Stimulated activated CD8-positive, alpha-beta memory T cell treated with anti-CD3 and anti-CD28 coated beads, Interleukin-7, amount 100 ng/mL, for 24 hours (primary cell): ENCODE measurements around the gene PPP1R13B.
"Not testable (repeated sequence)": the region's sequence is repeated elsewhere in the genome, so short reads cannot be mapped to it uniquely, and the experiment has no call there.

Experiments
- DNase-seq: peaks from one replicate; pipeline ENCODE4 v3.0.0-alpha.2; 2020; ENCODE audit warnings: low read depth

The PPP1R13B gene, protein sequence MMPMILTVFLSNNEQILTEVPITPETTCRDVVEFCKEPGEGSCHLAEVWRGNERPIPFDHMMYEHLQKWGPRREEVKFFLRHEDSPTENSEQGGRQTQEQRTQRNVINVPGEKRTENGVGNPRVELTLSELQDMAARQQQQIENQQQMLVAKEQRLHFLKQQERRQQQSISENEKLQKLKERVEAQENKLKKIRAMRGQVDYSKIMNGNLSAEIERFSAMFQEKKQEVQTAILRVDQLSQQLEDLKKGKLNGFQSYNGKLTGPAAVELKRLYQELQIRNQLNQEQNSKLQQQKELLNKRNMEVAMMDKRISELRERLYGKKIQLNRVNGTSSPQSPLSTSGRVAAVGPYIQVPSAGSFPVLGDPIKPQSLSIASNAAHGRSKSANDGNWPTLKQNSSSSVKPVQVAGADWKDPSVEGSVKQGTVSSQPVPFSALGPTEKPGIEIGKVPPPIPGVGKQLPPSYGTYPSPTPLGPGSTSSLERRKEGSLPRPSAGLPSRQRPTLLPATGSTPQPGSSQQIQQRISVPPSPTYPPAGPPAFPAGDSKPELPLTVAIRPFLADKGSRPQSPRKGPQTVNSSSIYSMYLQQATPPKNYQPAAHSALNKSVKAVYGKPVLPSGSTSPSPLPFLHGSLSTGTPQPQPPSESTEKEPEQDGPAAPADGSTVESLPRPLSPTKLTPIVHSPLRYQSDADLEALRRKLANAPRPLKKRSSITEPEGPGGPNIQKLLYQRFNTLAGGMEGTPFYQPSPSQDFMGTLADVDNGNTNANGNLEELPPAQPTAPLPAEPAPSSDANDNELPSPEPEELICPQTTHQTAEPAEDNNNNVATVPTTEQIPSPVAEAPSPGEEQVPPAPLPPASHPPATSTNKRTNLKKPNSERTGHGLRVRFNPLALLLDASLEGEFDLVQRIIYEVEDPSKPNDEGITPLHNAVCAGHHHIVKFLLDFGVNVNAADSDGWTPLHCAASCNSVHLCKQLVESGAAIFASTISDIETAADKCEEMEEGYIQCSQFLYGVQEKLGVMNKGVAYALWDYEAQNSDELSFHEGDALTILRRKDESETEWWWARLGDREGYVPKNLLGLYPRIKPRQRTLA

GRCh38 chr14:103847451-103848174 is at the start of gene PPP1R13B:
Gene PPP1R13B (minus strand): TSS chr14:103847575. CDS start chr14:103847307, 268 bp downstream.
- peak; percentile 87 for DNase-seq

DNA sequence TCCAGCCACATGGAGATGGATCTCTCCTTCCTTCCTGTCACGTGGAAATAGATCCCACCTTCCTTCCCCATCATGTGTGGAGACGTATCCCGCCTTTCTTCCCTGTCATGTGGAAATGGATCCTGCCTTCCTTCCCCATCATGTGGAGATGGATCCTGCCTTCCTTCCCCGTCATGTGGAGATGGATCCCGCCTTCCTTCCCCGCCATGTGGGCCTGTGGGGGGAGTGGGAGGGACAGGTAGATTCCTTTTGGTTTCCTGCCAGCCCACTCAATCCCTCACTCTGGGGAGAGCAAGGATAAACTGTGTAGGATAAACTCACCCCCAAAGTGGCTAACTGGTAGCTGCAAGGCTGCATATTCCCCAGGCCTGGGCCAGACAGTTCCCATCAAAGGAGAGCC is 49.2 kb upstream of the PPP1R13B start:
- no peak for DNase-seq

DNA sequence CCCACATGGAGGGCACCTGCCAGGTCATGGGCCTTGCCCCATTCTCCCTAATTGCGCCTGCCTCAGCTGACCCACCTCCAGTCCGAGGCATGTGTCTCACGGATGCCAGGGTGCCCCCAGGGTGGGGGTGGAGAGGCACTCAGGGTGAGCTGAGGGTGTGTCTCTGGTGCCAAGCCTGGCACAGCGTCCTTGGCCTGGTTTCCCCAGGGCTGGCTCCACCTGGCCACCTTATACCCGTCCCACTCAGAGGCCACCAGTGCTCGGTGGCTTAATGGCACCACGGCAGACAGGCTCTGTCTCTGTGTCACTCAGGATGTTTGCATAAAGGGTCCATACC is 47.3 kb upstream of the PPP1R13B start:
- DNase-seq = no peak

- DNase-seq = no peak
Observed at GRCh38 chr14:103894034-103894722, 46.8 kb upstream of the PPP1R13B start.

GRCh38 chr14:103892247-103892646 is 44.9 kb upstream of the PPP1R13B start:
- no peak for DNase-seq

- no peak for DNase-seq
Observed at GRCh38 chr14:103891667-103892215, 44.4 kb upstream of the PPP1R13B start.

- DNase-seq = no peak
Observed at GRCh38 chr14:103890821-103891666, 43.7 kb upstream of the PPP1R13B start.

- no peak for DNase-seq
Observed at GRCh38 chr14:103890052-103890371, 42.6 kb upstream of the PPP1R13B start.

GRCh38 chr14:103889313-103890051 is 42.1 kb upstream of the PPP1R13B start:
- no peak for DNase-seq

GRCh38 chr14:103889002-103889312 is 41.6 kb upstream of the PPP1R13B start:
- DNase-seq = not testable (repeated sequence)

- no peak for DNase-seq
Observed at GRCh38 chr14:103887557-103888115, 40.3 kb upstream of the PPP1R13B start.

GRCh38 chr14:103887170-103887501 is 39.8 kb upstream of the PPP1R13B start:
- no peak for DNase-seq

- no peak for DNase-seq
Observed at GRCh38 chr14:103886304-103887169, 39.2 kb upstream of the PPP1R13B start.

GRCh38 chr14:103885509-103885932 is 38.1 kb upstream of the PPP1R13B start:
- no peak for DNase-seq

GRCh38 chr14:103884854-103885253 is 37.5 kb upstream of the PPP1R13B start:
- DNase-seq = no peak

GRCh38 chr14:103883263-103883523 is 35.8 kb upstream of the PPP1R13B start:
- no peak for DNase-seq

DNA sequence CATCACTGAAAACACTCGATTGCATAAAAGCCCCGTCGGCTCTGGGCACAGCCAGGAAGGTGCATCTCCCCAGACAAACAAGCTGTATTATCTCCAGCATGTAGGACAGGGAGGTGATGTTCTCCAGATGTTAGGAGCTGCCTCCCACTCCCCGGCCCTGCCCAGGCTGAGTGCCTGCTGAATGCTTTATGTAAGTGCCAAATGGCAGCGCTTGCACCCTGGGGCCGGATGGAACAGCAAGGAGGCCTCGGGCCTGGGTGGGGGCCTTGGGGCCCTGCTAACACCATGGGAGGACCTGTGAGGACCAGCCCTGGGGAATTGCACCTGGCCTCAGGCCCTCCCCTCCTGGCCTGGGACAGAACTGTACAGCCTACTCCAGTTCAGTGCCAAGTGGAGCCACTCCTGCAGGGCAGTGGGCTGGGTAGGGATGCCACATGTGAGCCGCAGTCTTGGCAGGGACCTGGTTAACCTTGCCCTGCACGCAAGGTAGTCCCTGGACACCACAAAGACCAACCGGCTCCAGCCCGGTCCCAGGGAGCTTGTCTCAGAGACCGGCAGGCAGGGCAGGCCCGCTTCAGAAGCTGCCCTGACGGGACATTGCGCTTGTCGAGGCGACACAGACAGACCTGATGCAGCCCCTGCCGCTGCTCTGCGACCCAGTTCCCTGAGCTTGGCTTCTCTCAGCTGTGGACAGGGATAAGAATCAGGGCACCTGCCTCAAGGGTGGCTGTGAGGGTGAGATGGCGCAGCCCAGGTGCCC is 35.3 kb upstream of the PPP1R13B start:
- no peak for DNase-seq
